ENCODE results near the gene POLN. TPM values are rescaled to one million over a fixed set of nuclear protein-coding genes. Genes with fewer than 3 reads are reported as not detected.

The POLN gene
- total and polyA plus RNA-seq, 2 of the 4 experiments (the other 2 are of a cell fraction): 0.63 to 0.72 TPM

- Histone ChIP-seq H3K36me3 (ENCODE audit: control insufficient read depth, insufficient read depth, low read length) (peaks cover 2% of the 10 kb centered on the region; the same call in 1 of the 2 replicates), H4K20me1 (ENCODE audit: insufficient read depth, low read length) (no peaks in the 10 kb centered on the region), H3K9ac (ENCODE audit: low read depth, low read length) (no peak overlapping the region), H3K9me1 (ENCODE audit: insufficient read depth, low read length) (no peaks in the 10 kb centered on the region), H3K4me3 (ENCODE audit: insufficient read depth, low read depth, low read length) (no peak overlapping the region), H3K79me1 (ENCODE audit: low read depth in 1 of 2, low read length in 2 of 2) (no peaks in the 10 kb centered on the region; a peak in 1 of 4 replicates), H3K18ac (ENCODE audit: low read depth, low read length) (no peak overlapping the region), H2BK120ac (ENCODE audit: low read depth, low read length) (no peak overlapping the region), H3K27ac (ENCODE audit: insufficient read depth, low read length) (no peak overlapping the region), H2BK15ac (ENCODE audit: low read depth, low read length) (no peak overlapping the region), H4K5ac (ENCODE audit: low read depth, low read length) (no peak overlapping the region), H2AK5ac (ENCODE audit: low read depth, low read length) (no peak overlapping the region), H3K4me2 (ENCODE audit: low read depth, low read length) (no peak overlapping the region), H4K8ac (ENCODE audit: low read depth in 2 of 2, low read length in 2 of 2) (no peak overlapping the region), H4K91ac (ENCODE audit: insufficient read depth, low read depth, low read length) (no peak overlapping the region), H3K27me3 (ENCODE audit: control insufficient read depth, insufficient read depth, low read length) (no peaks in the 10 kb centered on the region), H3K23ac (ENCODE audit: low read depth, low read length) (no peak overlapping the region), H3K4ac (ENCODE audit: low read depth, low read length) (no peak overlapping the region), H3K9me3 (ENCODE audit: control insufficient read depth, insufficient read depth, low read length) (no peaks in the 10 kb centered on the region), H3K4me1 (ENCODE audit: control insufficient read depth, insufficient read depth, low read length) (no peaks in the 10 kb centered on the region), H2BK5ac (ENCODE audit: low read depth, low read length, poor library complexity, severe bottlenecking) (no peak overlapping the region), H2BK20ac (ENCODE audit: low read depth, low read length) (no peak overlapping the region), H2AFZ (replicated peaks; ENCODE audit: low read length, poor library complexity) (no peak overlapping the region), H3K14ac (replicated peaks; ENCODE audit: low read depth, low read length) (no peak overlapping the region), H2AK9ac (replicated peaks; ENCODE audit: low read depth, low read length, poor library complexity) (no peak overlapping the region), H3K56ac (ENCODE audit: extremely low read depth, insufficient read depth, low read length) (no peak overlapping the region)
- ChIA-PET POLR2A (ENCODE audit: unreplicated experiment) (no interaction called here), CTCF (no interaction called here)
- intact Hi-C loops (cut with micrococcal nuclease) (no loop called here), dilution Hi-C loops (cut with HindIII; ENCODE audit: low sequenced_read_pairs, unreplicated experiment) (no loop called here), in situ Hi-C loops (cut with MboI; ENCODE audit: low sequenced_read_pairs) (no loop called here)
- no peak for TF ChIP-seq MXI1 (IDR thresholded peaks at IDR 0.05; ENCODE audit: borderline replicate concordance, low read depth, low read length)
- no peak for TF ChIP-seq NFE2L2 (IDR thresholded peaks at IDR 0.05; ENCODE audit: low read depth, low read length)
- TF ChIP-seq CHD1 (IDR thresholded peaks at IDR 0.05; ENCODE audit: low read depth, low read length): no peak
- no peak for TF ChIP-seq RAD21 (IDR thresholded peaks at IDR 0.05; ENCODE audit: low read length)
- no peak for TF ChIP-seq ELK1 (IDR thresholded peaks at IDR 0.05; ENCODE audit: borderline replicate concordance, low read depth, low read length)
- no peak for TF ChIP-seq USF2 (IDR thresholded peaks at IDR 0.05; ENCODE audit: low read depth, low read length)
- no peak for TF ChIP-seq CEBPB (IDR thresholded peaks at IDR 0.05; ENCODE audit: low read depth, low read length)
- TF ChIP-seq BHLHE40 (IDR thresholded peaks at IDR 0.05; ENCODE audit: low read depth, low read length): no peak
- no peak for TF ChIP-seq MAZ (IDR thresholded peaks at IDR 0.05; ENCODE audit: borderline replicate concordance, low read depth, low read length)
- no peak for TF ChIP-seq RCOR1 (IDR thresholded peaks at IDR 0.05; ENCODE audit: insufficient replicate concordance, low read length)
- no peak for TF ChIP-seq CTCF (conservative IDR thresholded peaks at IDR 0.05; ENCODE audit: low read depth, low read length)
- no peak for TF ChIP-seq SMC3 (IDR thresholded peaks at IDR 0.05; ENCODE audit: low read depth, low read length)
- TF ChIP-seq RFX5 (IDR thresholded peaks at IDR 0.05; ENCODE audit: low read depth, low read length): no peak
- ATAC-seq (ENCODE audit: low read depth): no peak
- 79% methylated on average over 2 of the region's 2 CpGs; no CpG with 5 or more reads in 1 of the 2 experiments for WGBS, 2 experiments (ENCODE audit: extremely low coverage in 2 of 2, insufficient read length in 1 of 2)
- no peak for DNase-seq
- no TSS peak for BruUV-seq (replicated peaks)
Measured at GRCh38 chr4:2226261-2226660, 15.7 kb downstream of the POLN start.

All from IMR-90 (cell line).